Cerebellar cortex (tissue), 1 donor: Measurements from ENCODE around the gene B3GAT1.
A peak's percentile ranks its signal among the peaks of the same experiment; 100 is the strongest.

Experiments
- DNase-seq: peaks from one replicate; pipeline ENCODE4 v3.0.0-alpha.2; 2015; ENCODE audit warnings: low spot score

The B3GAT1 gene

DNA sequence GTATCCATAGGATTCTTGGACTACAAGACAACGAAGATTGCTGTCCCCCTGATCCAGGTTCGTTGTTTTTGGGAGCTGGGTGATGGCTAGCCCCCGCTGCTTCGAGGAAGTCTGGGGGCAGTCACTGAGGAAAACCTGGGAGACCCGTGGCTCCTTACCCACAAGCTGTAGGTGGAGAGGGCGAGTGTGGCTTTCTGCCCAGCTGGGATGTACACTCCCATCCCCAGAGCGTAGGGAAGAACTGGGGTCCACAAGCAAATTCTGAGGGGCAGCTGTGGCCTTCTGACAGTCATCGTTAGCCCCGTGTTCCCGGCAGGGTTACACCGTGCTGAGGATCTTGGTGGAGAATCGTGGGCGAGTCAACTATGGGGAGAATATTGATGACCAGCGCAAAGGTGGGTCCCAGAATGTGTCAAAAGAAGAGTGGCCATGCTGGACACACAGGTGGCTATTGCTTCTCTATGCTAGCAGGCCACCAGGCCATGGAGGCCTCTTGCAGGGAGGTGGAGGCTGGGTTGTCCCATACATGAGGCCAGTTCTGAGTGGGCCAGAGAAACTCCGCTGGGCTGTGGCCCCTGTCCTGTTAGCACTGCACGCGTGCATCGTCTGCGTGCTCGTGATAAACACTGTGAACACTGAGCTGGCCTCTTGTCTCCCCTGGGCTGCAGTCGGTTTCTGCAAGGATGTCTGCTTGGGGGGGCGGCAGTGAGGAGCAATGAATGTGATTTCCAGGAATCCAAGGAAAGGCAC is 40.4 kb downstream of the B3GAT1 start:
- DNase-seq: no peak

DNA sequence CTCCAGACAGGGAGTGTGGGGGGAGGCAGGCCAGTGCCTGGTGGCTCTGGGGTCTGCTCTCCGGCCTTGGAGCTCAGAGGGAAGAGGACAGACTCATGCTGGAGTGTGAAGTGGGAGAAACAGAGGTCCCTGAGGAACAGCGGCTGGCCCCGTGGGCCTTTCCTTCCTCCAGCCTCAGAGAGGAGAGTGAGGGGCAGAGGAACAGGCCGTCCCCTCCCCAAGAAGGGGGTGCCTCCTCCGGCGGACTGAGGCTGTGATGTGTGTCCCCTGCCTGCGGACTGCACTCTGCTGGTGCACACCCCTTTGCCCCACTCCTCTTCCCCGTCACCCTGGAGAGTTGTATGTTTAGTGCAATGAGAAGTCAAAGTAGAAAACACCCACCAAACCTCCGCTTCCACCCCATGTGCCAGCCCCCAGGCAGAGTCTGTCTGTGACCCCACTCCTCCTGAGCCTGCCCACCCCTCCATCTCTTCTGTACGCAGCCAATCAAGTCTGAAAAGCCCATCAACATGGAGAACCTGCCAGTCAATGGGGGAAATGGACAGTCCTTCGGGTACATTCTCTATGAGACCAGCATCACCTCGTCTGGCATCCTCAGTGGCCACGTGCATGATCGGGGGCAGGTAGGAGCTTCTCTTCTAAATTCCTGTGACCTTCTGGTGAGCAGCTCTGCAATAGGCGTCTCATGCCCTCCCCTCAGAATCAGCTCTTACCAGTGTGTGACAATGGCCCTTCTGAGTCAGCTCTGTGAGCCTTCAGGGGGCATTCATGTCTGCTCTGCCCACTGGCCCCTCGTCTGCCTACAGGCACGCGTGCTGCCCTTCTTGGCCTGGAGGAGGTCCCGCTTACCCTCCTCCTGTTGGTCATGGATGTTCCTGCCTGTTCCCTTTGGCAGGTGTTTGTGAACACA is 41.3 kb downstream of the B3GAT1 start:
- DNase-seq: no peak

DNA sequence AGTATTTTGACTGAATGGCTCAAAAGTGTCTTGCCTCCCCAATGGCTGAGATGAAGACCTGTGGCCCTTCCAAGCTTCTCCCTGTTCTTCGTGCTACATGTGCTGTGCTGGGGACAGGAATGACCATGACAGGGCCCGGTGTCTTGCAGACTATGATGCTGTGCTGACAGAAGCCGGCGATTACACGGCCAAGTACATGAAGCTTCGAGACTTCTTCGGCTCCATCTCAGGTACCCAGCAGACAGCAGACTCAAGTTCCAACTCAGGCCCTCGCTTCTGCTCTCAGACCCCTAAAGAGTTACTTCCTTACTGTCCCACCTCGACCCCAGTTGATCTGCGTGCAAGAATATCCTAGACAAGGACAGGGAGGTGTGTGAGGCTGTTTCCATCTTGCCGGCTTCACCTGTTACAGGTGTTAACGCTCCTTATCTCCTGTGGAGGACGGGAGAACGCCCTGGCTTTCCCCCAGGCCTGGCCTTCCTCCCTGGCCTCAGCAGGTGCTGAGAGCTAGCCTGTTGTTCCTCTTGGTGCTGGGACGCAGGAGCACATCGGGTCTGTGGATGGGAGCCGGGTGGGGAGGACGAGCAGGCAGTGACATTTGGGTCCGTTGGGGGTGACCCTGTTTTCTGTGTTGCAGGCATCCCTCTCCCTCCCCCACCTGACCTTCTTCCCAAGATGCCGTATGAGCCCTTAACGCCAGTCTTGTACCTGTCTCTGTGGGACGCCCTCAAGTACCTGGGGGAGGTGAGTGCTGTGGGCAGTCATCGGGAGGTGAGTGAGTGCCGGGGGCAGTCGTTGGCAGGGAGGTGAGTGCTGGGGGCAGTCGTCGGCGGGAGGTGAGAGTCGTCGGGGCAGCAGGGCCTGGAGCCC is 42.2 kb downstream of the B3GAT1 start:
- no peak for DNase-seq

DNA sequence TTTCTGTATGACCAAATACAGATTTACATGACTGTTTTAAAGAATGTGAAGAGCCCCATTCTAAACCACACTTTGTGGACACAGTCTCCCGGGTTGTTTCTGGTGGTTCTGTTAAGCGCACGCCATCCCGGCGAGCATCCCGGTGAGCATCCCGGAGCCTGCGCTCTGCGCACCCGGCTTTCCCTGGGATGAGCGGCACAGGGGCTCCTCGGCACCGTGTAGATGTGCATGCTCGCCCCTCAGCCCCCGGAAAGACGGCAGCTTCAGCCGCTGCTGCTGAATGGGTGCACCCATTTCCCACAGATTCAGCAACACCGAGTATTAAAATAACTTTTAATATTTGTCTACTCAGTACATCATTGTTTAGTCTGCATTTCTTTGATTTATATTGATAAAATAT is 44.3 kb downstream of the B3GAT1 start:
- no peak for DNase-seq

GRCh38 chr11:134366254-134366653 is 45.8 kb downstream of the B3GAT1 start:
- DNase-seq: no peak

DNA sequence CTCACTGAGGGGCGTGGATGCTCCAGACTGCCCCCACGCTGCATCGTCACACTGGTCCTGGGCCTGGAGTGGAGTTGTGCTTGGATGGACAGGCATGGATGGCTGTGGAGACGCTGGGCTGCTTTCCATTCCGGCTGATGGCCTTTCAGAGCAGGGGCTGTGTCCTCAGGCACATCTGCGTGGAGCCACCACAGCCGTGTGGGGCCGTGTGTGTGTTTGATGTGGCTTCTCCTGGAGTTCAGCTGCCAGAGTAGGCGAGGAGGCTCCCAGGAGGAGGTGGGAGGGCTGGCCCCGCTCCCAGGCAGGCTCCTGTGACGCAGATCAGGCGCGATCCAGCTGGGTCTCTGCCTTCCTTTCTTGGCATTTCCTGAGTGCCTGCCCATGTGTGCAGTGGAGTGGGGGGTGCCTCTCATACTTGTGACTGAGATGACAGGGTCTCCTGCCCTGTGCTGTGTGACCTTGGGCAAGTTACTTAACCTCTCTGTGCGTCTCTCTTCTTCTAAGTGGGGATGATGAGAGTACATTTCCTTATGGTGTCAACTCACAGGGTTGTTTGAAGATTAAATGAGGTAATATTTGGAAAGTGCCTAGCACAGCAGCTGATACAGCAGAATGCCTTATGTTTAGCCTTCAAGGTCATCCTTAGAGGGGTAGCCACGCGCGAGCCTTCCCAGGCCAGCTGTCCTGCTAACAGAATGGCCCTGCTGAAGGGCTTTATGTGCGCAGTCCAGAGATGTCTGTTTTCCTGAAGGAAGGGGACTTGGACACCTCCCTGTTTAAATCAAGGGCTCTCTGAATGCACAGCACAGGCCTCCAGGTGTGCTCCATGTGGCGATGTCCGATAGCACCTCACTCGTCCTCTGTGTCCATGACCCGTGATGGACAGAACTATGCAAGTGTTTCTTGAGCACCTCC is 46.8 kb downstream of the B3GAT1 start:
- no peak for DNase-seq

GRCh38 chr11:134364261-134364660 is 47.8 kb downstream of the B3GAT1 start:
- DNase-seq: no peak

DNA sequence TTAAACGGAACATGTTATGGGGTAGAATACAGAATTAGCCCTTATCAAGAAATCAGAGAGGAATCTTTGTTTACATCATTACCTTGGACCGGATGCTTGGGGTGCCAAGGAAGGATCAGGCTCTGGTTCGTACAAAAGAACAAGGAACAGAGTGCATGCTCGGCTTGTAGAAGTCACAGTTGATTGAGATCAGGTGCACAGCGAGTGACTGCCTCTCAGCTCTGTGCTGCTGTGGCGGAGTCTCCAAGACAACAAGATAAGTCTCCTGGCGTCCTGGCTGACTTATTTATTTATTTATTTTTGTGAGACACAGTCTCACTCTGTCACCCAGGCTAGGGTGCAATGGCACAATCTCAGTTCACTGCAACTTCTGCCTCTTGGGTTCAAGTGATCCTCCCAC is 48.5 kb downstream of the B3GAT1 start:
- DNase-seq: no peak

DNA sequence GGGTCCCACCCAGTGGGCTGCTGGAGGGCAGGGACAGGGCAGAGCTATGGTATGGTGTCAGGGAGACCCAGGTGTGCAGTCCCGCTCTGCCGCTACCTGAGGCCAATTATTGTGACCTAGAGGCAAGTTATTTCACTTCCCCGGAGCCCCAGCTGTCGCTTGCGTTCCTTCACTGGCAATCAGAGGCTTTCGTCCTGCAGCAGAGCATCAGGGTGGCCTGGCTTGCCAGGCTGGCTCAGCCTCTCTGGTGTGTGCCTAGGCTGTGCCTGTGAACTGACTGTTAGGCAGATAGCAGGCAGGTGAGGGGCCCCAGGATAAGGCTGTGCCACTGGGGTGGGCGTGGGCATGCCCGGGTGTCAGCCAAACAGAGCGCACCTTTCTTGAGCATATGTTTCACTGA is 48.9 kb downstream of the B3GAT1 start:
- no peak for DNase-seq

- DNase-seq: no peak
Observed at GRCh38 chr11:134362192-134362901, 49.7 kb downstream of the B3GAT1 start.

DNA sequence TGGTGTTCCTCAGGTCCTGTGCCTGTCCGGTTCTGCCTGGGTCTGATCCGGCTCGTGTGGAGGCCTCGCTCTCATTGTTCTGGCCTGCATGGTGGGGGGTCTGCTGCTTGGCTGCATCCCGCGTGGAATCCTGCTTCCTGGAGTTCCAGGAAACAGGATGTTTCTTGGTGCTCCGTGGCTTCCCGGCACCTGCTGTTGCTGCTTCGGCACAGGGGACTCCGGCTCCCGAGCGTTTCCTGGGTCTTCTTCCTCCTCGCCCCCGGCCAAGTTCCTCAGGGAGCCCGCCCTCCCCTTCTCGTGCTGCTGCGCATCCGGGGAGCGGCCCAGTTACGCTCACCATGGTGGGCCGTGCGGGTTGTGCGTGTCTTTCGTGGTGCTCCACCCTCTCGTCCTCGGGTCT is 50.4 kb downstream of the B3GAT1 start:
- DNase-seq: no peak

- DNase-seq: peak; percentile 67
Observed at GRCh38 chr11:134360050-134360835, 51.8 kb downstream of the B3GAT1 start.

DNA sequence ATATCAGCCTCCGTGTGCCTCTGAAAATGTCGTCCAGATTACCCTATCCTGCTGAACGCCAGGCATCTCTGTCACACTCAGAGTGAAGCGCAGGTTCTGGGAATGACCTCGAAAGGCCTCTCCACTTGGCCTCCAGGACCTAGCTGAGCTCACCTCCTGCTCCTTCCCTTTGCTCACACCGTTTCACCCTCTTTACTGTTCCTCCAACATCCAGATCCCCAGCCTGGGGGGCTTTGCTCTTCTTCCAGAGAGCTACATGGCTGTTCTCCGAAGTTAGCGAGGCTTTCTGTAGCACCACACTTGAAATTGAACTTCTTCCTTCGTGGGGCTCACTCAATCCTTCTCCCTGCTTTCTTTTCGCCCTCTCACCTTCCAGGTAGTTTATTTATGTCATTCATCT is 52.4 kb downstream of the B3GAT1 start:
- no peak for DNase-seq

DNA sequence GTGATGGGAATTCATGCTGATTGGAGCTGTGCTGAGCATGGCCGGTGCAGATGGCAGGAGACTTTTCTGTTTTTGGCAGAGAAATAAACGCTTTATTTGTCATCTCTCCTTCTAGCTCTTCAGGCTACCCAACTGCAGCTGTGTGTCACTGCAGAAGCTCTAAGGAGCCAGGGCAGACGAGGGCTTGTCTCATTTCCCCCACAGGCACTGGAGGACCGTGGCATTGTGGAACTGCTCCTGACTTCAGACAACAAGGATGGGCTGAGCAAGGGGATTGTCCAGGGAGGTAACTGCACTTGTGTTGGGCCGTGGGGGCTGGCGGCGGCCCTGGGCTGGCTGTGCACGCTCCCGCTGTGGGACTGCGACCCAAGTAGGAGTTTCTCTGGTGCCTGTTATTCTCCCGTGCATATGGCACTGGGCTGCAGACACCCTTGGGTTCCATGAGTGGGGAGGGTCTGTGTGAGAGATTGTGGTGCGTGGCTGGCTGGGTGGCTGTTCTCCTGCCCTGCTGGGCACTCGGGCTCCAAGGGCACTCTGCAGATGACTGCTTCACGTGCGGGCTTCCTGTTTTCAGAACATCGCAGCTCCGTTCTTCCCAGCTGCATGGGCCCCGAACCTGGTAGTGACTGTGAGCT is 53.1 kb downstream of the B3GAT1 start:
- DNase-seq: no peak

DNA sequence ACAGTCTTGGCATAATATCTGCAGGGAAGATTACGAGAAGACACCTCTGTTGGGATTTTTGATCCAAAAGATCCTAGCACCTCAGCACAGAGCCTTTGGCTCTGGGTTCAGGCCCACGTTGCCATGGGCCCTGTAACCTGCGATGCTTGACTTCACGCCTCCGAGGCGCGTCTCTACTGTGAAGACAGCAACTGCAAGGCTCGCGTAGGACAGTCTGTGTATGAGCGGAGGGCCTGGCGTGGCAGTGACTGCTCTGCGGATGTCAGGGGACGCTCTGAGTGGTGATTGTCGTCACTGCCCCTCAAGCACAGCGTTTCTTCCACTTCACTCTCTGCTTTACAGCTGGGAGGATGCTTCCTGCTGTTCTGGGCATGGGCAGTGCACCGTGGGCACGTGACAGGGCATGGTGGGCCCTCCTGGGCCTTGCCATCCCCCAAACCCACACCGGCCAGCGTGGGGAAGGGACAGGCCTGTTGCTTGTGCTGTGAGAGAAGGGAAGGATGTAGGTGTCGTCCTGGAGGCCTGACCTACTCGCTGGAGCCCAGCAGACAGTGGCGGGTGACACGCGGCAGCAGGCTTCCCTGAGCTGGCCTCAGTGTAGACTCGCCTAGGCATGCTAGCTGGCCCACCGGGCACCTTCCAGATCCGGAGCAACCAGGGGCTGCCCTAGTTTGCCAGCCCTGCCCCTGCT is 53.7 kb downstream of the B3GAT1 start:
- DNase-seq: no peak

- DNase-seq: no peak
Observed at GRCh38 chr11:134357545-134357839, 54.5 kb downstream of the B3GAT1 start.

DNA sequence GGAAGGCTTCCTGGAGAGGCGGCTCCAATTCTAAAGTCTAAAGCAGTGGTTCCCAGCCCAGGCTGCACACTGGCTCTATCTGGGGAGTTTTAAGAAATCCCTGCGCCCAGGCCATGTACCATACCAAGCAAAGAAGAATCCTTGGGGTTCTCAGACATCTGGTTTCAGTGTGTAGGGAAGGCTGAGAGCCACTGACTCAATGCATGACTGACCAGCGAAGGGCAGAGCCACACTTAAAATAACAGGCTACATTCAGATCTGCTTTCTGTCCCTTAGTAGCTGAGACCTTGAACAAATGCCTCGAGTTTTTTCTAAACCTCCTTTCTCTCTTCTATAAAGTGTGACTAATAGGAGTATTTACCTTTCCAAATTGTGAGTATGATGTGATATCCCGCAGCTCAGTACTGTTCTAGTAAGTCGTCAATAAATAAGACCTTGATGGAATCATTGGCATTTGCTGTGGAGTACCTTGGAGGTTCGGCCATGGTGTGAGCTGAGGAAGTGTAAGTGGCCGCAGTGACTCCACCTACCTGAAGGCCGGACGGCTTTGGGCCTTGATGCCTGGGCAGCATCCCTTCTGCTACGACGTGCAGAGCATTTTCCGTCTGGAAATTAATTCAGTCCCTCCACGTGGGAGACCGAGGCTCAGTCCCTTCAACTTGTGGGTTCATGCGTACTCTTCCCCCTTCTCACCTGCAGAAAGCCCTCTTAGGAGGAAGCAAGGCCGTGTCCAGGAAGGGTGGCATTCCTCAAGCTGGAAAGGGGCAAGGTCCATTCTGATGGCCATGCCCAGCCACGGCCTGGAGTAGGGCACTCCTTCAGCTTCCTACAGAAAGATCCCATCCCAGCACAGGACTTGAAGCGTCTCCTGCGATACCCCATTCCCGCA is 55.1 kb downstream of the B3GAT1 start:
- no peak for DNase-seq

DNA sequence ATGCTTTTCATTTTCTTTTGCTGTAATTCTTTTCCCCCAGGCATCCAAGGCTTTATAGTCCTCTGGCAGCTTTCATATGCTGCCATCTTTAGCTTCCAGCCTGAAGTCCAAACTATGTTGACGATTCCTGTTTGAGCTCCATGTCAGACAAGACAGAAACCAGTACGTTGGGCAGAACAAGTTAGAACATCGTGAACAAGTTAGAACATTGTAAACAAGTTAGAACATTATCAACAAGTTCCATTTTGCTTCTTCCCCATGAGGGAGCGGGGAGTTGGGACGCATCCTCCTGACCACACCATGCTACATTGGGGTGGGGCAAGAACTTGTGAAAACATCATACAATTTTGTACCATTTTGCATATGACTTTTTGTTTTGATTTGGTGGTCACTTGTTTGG is 56.4 kb downstream of the B3GAT1 start:
- no peak for DNase-seq
